ENCODE measurements around the gene TANC2. TPM values are rescaled to one million over a fixed set of nuclear protein-coding genes. Genes with fewer than 3 reads are reported as not detected.

TANC2 gene
- total RNA-seq, 2 donors from 2014 or later: 4.0 to 5.7 TPM

GRCh38 chr17:62996221-62996620, 30.2 kb downstream of the TANC2 start:
- H3K27me3 ChIP-seq: no peaks in the 10 kb centered on the region
- H3K4me3 ChIP-seq: no peak overlapping the region
- no peak for DNase-seq (ENCODE audit: low spot score)
- no peak for TF ChIP-seq CTCF (IDR thresholded peaks at IDR 0.05)
- H3K9me3 ChIP-seq: no peaks in the 10 kb centered on the region
- no peaks in the 10 kb centered on the region for H3K4me1 ChIP-seq
- no peak overlapping the region for H3K27ac ChIP-seq
- H3K36me3 ChIP-seq: no peaks in the 10 kb centered on the region

- Histone ChIP-seq H3K27ac (no peak overlapping the region), H3K36me3 (no peaks in the 10 kb centered on the region), H3K9me3 (no peaks in the 10 kb centered on the region), H3K4me3 (no peak overlapping the region), H3K4me1 (no peaks in the 10 kb centered on the region), H3K27me3 (no peaks in the 10 kb centered on the region)
- no peak for TF ChIP-seq CTCF (IDR thresholded peaks at IDR 0.05)
- DNase-seq (ENCODE audit: low spot score): no peak
Observed at GRCh38 chr17:62998166-62998565, 32.1 kb downstream of the TANC2 start.

GRCh38 chr17:62998665-62999393, 32.8 kb downstream of the TANC2 start:
- Histone ChIP-seq H3K27me3 (no peaks in the 10 kb centered on the region), H3K4me3 (no peak overlapping the region), H3K36me3 (no peaks in the 10 kb centered on the region), H3K9me3 (no peaks in the 10 kb centered on the region), H3K27ac (no peak overlapping the region), H3K4me1 (no peaks in the 10 kb centered on the region)
- no peak for DNase-seq (ENCODE audit: low spot score)
- TF ChIP-seq CTCF (IDR thresholded peaks at IDR 0.05): no peak

GRCh38 chr17:62999736-63000135, 33.7 kb downstream of the TANC2 start:
- no peaks in the 10 kb centered on the region for H3K27me3 ChIP-seq
- DNase-seq (ENCODE audit: low spot score): no peak
- no peaks in the 10 kb centered on the region for H3K36me3 ChIP-seq
- no peak for TF ChIP-seq CTCF (IDR thresholded peaks at IDR 0.05)
- no peak overlapping the region for H3K4me3 ChIP-seq
- H3K9me3 ChIP-seq: no peaks in the 10 kb centered on the region
- no peak overlapping the region for H3K27ac ChIP-seq
- no peaks in the 10 kb centered on the region for H3K4me1 ChIP-seq

- no peak for TF ChIP-seq CTCF (IDR thresholded peaks at IDR 0.05)
- H3K27ac ChIP-seq: no peak overlapping the region
Observed at GRCh38 chr17:63001689-63002394, 35.8 kb downstream of the TANC2 start.

More at GRCh38 chr17:63001689-63002394, 35.8 kb downstream of the TANC2 start:
- Histone ChIP-seq H3K36me3 (no peaks in the 10 kb centered on the region), H3K4me3 (no peak overlapping the region), H3K27me3 (no peaks in the 10 kb centered on the region), H3K4me1 (no peaks in the 10 kb centered on the region), H3K9me3 (no peaks in the 10 kb centered on the region)
- DNase-seq (ENCODE audit: low spot score): no peak

Measured in right atrium auricular region (tissue), 2 donors.